MM.1S (cell line): ENCODE results near the gene NELL1.

Source experiments
- CTCF ChIP-seq: fragments of 300-600 bp; sonication (generic); IDR thresholded peaks from 2 replicates; pipeline ENCODE4 v1.5.1; 2016; ENCODE audit warnings: antibody characterized with exemption, low read length, mixed read lengths
- EZH2 ChIP-seq: fragments of 300-600 bp; sonication (generic); optimal IDR thresholded peaks from 2 replicates; pipeline ENCODE3; 2017; ENCODE audit warnings: low read depth, mild to moderate bottlenecking, antibody characterized with exemption, low read length, mixed read lengths
- EZH2phosphoT487 ChIP-seq: fragments of 300-600 bp; sonication (generic); IDR thresholded peaks from 2 replicates; pipeline ENCODE4 v1.6.1; 2018; ENCODE audit warnings: antibody characterized with exemption, low read length

- TF ChIP-seq CTCF, result no peak
- TF ChIP-seq EZH2phosphoT487, result no peak
- TF ChIP-seq EZH2, result no peak
These were observed 805.9 kb downstream of the NELL1 start for GRCh38 chr11:21475276-21475675.
